Measurements from ENCODE around the gene ULBP3.
"Not testable (repeated sequence)": the region's sequence is repeated elsewhere in the genome, so short reads cannot be mapped to it uniquely, and the experiment has no call there.

The ULBP3 gene

GRCh38 chr6:150038202-150039062, 30.5 kb downstream of the ULBP3 start:
- no peak for DNase-seq

- DNase-seq = no peak
These were observed 31.3 kb downstream of the ULBP3 start for GRCh38 chr6:150037526-150038201.

GRCh38 chr6:150036081-150036480, 32.8 kb downstream of the ULBP3 start:
- no peak for DNase-seq

GRCh38 chr6:150033207-150033771, 35.6 kb downstream of the ULBP3 start:
- no peak for DNase-seq

- DNase-seq = no peak
These were observed 36.3 kb downstream of the ULBP3 start for GRCh38 chr6:150032598-150032997.

- no peak for DNase-seq
These were observed 38.3 kb downstream of the ULBP3 start for GRCh38 chr6:150030611-150031010.

GRCh38 chr6:150029749-150030148, 39.2 kb downstream of the ULBP3 start:
- no peak for DNase-seq

GRCh38 chr6:150029276-150029675, 39.6 kb downstream of the ULBP3 start:
- no peak for DNase-seq

- DNase-seq = no peak
These were observed 40.1 kb downstream of the ULBP3 start for GRCh38 chr6:150028799-150029198.

GRCh38 chr6:150027806-150028565, 40.9 kb downstream of the ULBP3 start:
- DNase-seq = no peak

- no peak for DNase-seq
These were observed 41.7 kb downstream of the ULBP3 start for GRCh38 chr6:150026976-150027805.

GRCh38 chr6:150025201-150025917, 43.6 kb downstream of the ULBP3 start, which contains the start of gene RAET1L:
Gene RAET1L, minus strand, starts transcription at chr6:150025532. Its CDS starts 61 bp downstream, at chr6:150025471.
- no peak for DNase-seq

- DNase-seq = no peak
These were observed 44.2 kb downstream of the ULBP3 start for GRCh38 chr6:150024646-150025155.

- not testable (repeated sequence) for DNase-seq
These were observed 44.9 kb downstream of the ULBP3 start for GRCh38 chr6:150024021-150024420.

- not testable (repeated sequence) for DNase-seq
These were observed 47.1 kb downstream of the ULBP3 start for GRCh38 chr6:150021870-150022269.

- no peak for DNase-seq
These were observed 49.9 kb downstream of the ULBP3 start for GRCh38 chr6:150018846-150019580.

GRCh38 chr6:150017186-150017521, 51.8 kb downstream of the ULBP3 start:
- not testable (repeated sequence) for DNase-seq

GRCh38 chr6:150016324-150017185, 52.4 kb downstream of the ULBP3 start:
- peak; percentile 83 for DNase-seq

- DNase-seq = peak; percentile 17
These were observed 53.5 kb downstream of the ULBP3 start for GRCh38 chr6:150015281-150016001.

All from NCI-H1105 (cell line).